Stimulated activated naive B cell treated with anti-CD40 and anti-IgM and Interleukin-4, amounts not matched to agents 10 μg/mL and 1 μg/mL and 100 μg/mL, for 72 hours (primary cell): ENCODE measurements around the gene GMCL2.

Source experiments
- ATAC-seq, 2 donors: fragments of 150-1000 bp; cut with Tn5 transposase; replicated peaks; 2 replicates each; pipeline ENCODE4 v1.10.0; 2021; ENCODE audit warnings: moderate library complexity in 1 of 2
- DNase-seq: peaks from one replicate; pipeline ENCODE4 v3.0.0; 2021
- H3K27ac Mint-ChIP-seq: one replicate; pipeline ENCODE4 v1.8.0; 2022; ENCODE audit warnings: mild to moderate bottlenecking, mixed read lengths
- H3K27me3 Mint-ChIP-seq, 2 donors: one replicate each; pipeline ENCODE4 v1.8.0; 2022; ENCODE audit warnings: mixed read lengths in 2 of 2
- H3K36me3 Mint-ChIP-seq, 2 donors: one replicate each; pipeline ENCODE4 v1.8.0; 2022; ENCODE audit warnings: mixed read lengths in 2 of 2, mild to moderate bottlenecking in 1 of 2
- H3K4me1 Mint-ChIP-seq, 2 donors: one replicate each; pipeline ENCODE4 v1.8.0; 2022; ENCODE audit warnings: mixed read lengths in 2 of 2, mild to moderate bottlenecking in 1 of 2
- H3K4me3 Mint-ChIP-seq, 2 donors: one replicate each; pipeline ENCODE4 v1.8.0; 2022; ENCODE audit warnings: mild to moderate bottlenecking in 2 of 2, mixed read lengths in 2 of 2, moderate library complexity in 1 of 2
- H3K9me3 Mint-ChIP-seq, 2 donors: one replicate each; pipeline ENCODE4 v1.8.0; 2022; ENCODE audit warnings: mixed read lengths in 2 of 2, mild to moderate bottlenecking in 1 of 2

GMCL2 gene

DNA sequence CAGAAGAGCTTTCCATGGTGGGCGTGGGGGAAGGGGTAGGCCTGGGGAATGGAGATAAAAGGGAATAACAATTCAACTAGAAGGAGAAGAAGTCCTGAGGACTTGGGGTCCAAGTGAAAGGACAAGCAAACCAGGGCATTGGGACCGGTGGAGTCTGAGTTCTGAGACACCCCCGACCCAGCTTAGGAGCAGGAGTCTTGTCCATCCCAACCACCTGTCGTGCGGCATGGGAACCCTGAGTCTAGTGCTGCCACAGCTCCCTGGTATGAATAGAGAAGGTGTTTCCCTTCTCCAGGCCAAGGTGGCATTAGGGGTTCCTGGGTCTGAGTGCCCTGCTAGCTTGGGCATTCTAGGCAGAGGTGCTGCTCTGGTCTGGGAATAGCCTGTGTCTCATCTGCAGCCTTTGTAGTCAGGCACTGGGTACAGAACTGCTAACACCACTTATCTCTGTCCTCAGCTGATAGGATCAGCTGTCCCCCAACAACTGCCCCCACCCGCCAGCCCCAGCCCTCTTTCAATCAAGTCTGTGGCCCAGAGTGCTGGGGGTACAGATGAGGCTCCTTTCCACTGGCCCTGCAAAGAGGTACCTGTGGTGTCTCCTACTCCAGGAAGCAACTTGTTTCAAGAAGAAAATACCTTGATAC, 27.1 kb upstream of the GMCL2 start:
- no peaks in the 10 kb centered on the region for H3K9me3 Mint-ChIP-seq
- ATAC-seq (no peak), DNase-seq (no peak)
- peak overlapping the region; percentile 87 for H3K27ac Mint-ChIP-seq
- peaks cover 42 to 71% of the 10 kb centered on the region in 2 donors for H3K36me3 Mint-ChIP-seq
- no peak overlapping the region for H3K4me3 Mint-ChIP-seq
- peaks cover 32 to 55% of the 10 kb centered on the region in 2 donors for H3K4me1 Mint-ChIP-seq
- no peaks in the 10 kb centered on the region for H3K27me3 Mint-ChIP-seq

DNA sequence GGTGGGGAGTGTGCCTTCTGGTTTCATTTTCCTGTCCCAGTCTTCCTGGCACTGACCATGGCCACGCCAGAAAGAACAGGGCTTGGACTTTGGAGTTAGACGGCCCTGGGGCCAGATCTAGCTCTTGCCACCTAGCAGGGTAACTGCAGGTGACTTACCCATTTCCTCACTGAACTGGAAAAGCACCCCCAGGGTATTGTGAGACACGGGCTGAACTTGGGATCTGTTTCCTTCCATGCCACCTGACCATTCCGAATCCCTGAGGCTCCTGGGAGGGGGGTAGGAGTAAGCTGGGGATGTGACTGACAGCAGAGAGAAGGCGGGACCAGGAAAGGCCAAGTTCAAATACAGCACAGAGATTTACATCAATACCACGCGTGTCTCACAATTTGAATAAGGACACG, 26.6 kb upstream of the GMCL2 start:
- H3K9me3 Mint-ChIP-seq = no peaks in the 10 kb centered on the region
- H3K36me3 Mint-ChIP-seq = peaks cover 43 to 71% of the 10 kb centered on the region in 2 donors
- no peak overlapping the region for H3K4me3 Mint-ChIP-seq
- no peak for ATAC-seq
- no peaks in the 10 kb centered on the region for H3K27me3 Mint-ChIP-seq
- H3K27ac Mint-ChIP-seq = peak overlapping the region; percentile 87
- peaks cover 35 to 60% of the 10 kb centered on the region in 2 donors for H3K4me1 Mint-ChIP-seq
- no peak for DNase-seq

DNA sequence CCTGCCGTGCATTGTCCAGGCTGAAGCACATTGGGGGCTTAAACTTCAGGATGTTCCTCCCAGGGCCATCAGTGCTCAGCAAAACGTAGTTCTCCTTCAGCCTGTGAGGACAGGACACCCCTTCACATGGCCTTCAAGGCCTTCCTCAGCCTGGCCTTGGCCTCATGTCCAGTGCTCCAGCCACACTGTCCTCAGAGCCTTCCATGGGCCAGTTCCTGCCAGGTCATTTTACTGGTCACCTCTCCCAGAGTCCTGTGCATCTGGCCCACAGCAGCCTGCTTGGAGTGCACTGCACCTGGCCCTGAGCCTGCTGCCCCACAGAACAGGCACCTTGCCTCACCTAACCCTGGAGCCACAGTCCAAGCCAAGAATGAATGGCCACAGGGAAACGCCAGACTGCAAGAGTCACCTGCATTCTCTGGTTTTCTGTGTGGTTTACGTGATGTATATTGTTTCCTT, 25.9 kb upstream of the GMCL2 start:
- H3K4me3 Mint-ChIP-seq = no peak overlapping the region
- peaks cover 37 to 62% of the 10 kb centered on the region in 2 donors for H3K4me1 Mint-ChIP-seq
- peak in 1 of 2 donors; percentile 6 for ATAC-seq

DNA sequence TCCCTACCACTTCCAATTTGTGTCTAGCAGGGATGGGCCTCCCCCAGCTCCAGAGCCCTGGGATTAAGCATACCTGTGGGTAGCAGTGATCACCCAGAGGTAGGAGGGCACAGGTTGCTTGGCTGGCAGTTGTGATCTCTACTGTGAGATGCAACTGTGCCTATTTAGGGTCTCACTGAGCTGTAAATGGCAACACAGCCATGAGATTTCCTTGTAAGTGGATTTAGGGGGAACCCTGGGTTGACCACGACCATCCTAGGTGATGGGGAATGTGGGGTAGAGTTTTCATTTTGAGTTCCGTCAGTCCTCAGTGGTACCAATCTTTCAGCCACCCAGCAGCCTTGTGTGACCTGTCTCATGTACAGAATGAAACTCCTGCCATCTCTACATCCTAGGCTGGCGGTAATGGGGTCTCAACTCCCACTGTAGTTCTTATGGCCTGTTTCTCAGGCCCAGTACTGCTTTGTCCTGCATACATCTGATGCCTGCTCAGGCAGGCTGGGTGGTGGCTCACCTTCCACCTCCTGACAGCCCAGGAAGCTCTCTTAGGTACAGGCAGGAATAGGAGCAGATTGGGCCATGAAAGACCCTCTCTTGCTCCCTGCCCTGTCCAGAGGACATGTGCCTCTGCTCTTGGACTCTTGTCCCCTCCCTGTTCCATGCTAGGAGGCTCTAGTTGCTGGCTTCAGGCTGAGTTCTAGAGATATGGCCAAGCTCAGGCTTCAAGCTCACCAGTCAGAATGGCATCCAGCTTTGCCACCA, 25.3 kb upstream of the GMCL2 start:
- no peaks in the 10 kb centered on the region for H3K9me3 Mint-ChIP-seq
- no peaks in the 10 kb centered on the region for H3K27me3 Mint-ChIP-seq
- peak overlapping the region; percentile 87 for H3K27ac Mint-ChIP-seq
- DNase-seq (no peak), ATAC-seq (peak in 1 of 2 donors; percentile 6)
- peaks cover 46 to 73% of the 10 kb centered on the region in 2 donors for H3K36me3 Mint-ChIP-seq
- H3K4me3 Mint-ChIP-seq = no peak overlapping the region
- peaks cover 40 to 68% of the 10 kb centered on the region in 2 donors for H3K4me1 Mint-ChIP-seq

More for the DNA sequence above, 25.9 kb upstream of the GMCL2 start:
- H3K36me3 Mint-ChIP-seq = peaks cover 44 to 71% of the 10 kb centered on the region in 2 donors
- no peaks in the 10 kb centered on the region for H3K27me3 Mint-ChIP-seq
- no peak for DNase-seq
- H3K27ac Mint-ChIP-seq = peak overlapping the region; percentile 87
- no peaks in the 10 kb centered on the region for H3K9me3 Mint-ChIP-seq

DNA sequence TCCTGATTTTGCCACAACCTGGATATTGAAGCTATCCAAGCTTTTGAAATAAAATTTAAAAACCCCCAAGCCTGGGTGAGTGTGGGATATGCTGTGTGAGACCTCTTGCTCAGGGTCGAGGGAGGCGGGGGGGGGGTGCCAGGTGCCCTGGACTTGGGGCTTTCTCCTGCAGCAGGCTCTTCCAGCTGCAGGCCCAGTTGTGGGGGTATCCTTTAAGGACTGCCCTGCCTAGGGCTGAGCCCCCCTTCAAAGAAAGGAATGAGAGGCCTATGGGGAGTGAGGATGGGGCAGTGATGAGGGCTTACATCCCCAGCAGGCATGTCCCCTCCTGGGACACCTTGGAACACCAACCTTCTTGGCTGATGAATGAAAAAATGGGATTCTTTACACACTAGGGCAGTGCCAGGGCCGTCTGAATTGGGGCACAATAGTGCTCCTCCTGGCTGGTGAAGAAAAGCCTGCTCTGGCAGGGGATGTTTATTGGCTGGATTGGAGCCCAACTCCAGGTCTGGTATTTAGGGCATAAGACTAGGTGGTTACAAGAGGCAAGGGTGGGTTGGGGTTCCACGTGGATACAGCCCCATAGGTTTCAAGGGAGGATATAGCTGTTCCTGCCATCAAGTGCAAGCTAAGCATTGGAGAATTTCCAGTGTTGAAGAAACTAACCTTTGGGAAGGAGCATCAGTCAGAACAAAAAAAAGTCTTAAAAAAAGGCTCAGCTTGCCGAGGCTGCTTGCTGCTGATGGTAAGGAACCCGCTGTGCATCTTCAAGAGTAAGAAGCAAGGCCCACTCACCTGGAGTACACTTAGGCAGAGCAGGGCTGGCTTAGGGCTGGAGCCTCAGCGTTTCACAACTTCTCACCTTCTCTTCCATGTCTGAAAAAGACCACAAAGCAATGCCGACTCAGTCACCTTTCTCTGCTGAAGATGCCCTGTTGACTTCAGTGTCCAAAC, 24.2 kb upstream of the GMCL2 start:
- no peak overlapping the region for H3K4me3 Mint-ChIP-seq
- no peak for ATAC-seq
- H3K9me3 Mint-ChIP-seq = no peaks in the 10 kb centered on the region
- H3K27ac Mint-ChIP-seq = peak overlapping the region; percentile 85
- no peak for DNase-seq
- peaks cover 49 to 76% of the 10 kb centered on the region in 2 donors for H3K36me3 Mint-ChIP-seq
- peaks cover 44 to 74% of the 10 kb centered on the region in 2 donors for H3K4me1 Mint-ChIP-seq
- no peaks in the 10 kb centered on the region for H3K27me3 Mint-ChIP-seq

DNA sequence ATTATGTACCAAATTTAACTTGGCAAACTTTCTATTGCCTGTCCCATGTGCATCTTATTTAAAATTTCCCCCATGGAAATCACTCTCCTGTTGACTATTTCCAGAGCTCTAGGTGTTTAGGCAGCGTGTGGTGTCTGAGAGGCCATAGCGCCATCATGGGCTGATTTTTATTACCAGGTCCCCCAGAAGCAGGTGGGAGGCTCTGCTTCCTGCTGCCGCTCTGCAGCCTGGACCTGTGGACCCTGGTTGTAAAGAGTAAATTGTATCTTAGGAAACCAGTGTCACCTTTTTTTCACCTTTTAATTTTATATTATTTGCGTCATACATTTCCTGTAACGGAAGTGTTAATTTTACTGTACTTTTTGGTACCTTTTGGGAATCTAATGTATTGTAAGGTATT, 23.5 kb upstream of the GMCL2 start:
- DNase-seq (no peak), ATAC-seq (no peak)
- Mint-ChIP-seq H3K9me3 (no peaks in the 10 kb centered on the region), H3K27ac (peak overlapping the region; percentile 85), H3K4me1 (peaks cover 46 to 74% of the 10 kb centered on the region in 2 donors), H3K36me3 (peaks cover 53 to 79% of the 10 kb centered on the region in 2 donors), H3K27me3 (no peaks in the 10 kb centered on the region), H3K4me3 (no peak overlapping the region)

DNA sequence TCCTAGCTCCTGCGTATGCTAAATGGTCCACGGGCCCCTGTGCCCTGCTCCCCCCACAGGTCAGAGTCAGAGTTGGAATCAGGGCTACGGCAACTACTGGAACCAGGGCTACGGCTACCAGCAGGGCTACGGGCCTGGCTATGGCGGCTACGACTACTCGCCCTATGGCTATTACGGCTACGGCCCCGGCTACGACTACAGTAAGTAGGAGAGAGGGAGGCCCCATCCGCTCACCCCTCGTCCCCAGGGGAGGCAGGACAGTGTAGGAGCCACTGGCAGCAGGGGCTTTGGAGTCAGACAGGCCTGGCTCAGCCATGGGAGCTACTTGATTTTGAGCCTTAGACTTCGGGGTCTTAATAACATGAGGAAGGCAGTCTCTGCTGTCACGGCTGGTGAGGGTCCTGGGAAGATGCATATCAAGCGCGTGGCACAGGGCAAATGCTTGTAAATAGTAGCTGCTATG, 22.9 kb upstream of the GMCL2 start:
- DNase-seq (no peak), ATAC-seq (no peak)
- H3K9me3 Mint-ChIP-seq = no peaks in the 10 kb centered on the region
- H3K4me3 Mint-ChIP-seq = peak overlapping the region in 1 of 2 donors; percentile 44
- H3K27ac Mint-ChIP-seq = peak overlapping the region; percentile 84
- H3K27me3 Mint-ChIP-seq = no peaks in the 10 kb centered on the region
- H3K36me3 Mint-ChIP-seq = peaks cover 54 to 80% of the 10 kb centered on the region in 2 donors
- H3K4me1 Mint-ChIP-seq = peaks cover 42 to 69% of the 10 kb centered on the region in 2 donors

DNA sequence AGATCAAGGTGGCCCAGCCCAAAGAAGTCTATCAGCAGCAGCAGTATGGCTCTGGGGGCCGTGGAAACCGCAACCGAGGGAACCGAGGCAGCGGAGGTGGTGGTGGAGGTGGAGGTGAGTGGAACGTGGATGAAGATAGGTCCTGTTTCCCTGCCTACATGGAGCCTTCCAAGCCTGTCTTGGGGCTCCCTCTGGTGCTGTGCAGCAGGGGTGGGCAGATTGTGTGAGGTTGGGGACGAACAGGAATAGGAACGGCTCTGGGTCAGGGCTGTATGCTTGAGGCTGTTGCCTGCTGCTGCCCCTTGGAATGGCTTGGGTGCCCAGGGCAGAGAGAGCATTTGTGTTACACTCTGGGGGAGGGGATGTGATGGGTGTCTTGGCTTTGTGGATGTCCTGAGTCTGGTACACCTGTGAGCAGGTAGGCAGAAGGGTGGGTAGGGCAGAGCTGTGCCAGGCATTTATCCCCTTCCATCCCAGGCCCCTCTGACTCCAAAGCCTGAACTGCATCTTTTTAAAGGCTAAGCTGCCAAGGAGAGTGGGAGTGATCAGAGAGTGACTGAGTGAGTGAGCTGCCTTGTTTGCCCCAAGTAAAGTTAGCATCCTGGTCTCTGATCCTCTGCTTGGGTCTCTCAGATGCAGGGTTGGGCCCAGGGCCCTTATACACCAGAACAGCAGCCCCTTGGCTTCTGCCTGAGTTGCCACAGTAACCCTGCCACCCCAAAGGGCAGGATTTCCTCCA, 22.3 kb upstream of the GMCL2 start:
- peaks cover 0 to under 1% of the 10 kb centered on the region in 2 donors for H3K27me3 Mint-ChIP-seq
- H3K4me1 Mint-ChIP-seq = peaks cover 41 to 64% of the 10 kb centered on the region in 2 donors
- no peak for DNase-seq
- peaks cover 53 to 76% of the 10 kb centered on the region in 2 donors for H3K36me3 Mint-ChIP-seq
- ATAC-seq = no peak
- no peaks in the 10 kb centered on the region for H3K9me3 Mint-ChIP-seq
- H3K4me3 Mint-ChIP-seq = peak overlapping the region; percentile 28 to 44
- H3K27ac Mint-ChIP-seq = peak overlapping the region; percentile 84

DNA sequence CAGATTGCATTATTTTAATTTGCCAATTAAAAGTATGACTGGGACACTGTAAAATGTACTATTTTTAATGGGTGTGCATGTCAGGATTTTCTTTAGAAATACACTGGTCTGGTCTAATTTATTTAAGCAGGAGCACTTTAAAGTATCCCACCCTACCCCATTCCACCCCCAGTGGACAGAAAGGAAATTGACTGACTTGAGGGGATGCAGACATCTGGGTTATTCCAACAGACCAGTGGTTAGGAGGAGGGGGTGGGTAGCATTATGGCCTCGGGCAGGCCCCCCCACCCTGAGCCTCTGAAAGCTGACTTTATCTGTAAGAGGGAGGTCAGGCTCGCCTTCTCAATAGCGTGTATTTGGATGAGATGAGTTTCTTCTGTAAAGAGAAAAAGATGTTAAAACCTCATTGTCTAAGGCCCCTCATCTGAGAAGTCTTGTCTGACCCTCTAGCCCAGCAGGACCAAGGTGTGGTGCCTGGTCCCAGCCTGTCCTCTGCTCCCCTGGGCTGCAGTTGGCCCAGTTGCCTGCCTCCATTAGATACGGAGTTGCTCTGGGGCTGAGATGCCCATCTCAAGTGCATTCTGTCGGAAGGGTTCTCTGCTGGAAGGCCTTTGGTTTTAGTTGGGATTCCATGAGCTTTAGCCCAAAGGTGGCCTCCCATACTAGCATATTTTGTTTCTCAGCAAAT, 21.5 kb upstream of the GMCL2 start:
- Mint-ChIP-seq H3K9me3 (peaks cover 0 to 3% of the 10 kb centered on the region in 2 donors), H3K27ac (peak overlapping the region; percentile 84), H3K4me3 (no peak overlapping the region), H3K4me1 (peaks cover 40 to 62% of the 10 kb centered on the region in 2 donors), H3K36me3 (peaks cover 51 to 75% of the 10 kb centered on the region in 2 donors), H3K27me3 (peaks cover 4 to 5% of the 10 kb centered on the region in 2 donors)
- no peak for DNase-seq
- ATAC-seq = no peak

DNA sequence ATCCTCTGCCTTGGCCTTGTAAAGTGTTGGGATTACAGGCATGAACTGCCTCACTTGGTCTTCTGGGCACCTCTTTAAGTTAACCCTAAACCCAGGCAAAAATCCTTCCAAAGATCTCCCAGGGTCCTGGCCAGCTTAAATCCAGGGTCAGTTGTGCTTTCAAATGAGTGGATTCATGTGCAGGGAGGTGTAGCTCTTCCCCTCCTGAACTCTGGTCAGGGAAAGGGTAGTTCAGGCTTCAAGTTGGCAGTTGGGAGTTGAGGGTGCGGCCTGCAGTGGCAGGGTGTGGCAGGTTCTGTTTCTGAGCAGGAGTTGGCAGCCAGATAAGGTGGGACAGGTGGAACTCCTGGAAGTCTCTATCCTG, 20.7 kb upstream of the GMCL2 start:
- peaks cover 0 to 3% of the 10 kb centered on the region in 2 donors for H3K9me3 Mint-ChIP-seq
- peak overlapping the region; percentile 88 for H3K27ac Mint-ChIP-seq
- DNase-seq (no peak), ATAC-seq (no peak)
- peak overlapping the region in 1 of 2 donors; percentile 57 for H3K4me3 Mint-ChIP-seq
- peaks cover 36 to 59% of the 10 kb centered on the region in 2 donors for H3K4me1 Mint-ChIP-seq
- H3K27me3 Mint-ChIP-seq = peaks cover 4 to 5% of the 10 kb centered on the region in 2 donors
- H3K36me3 Mint-ChIP-seq = peaks cover 44 to 69% of the 10 kb centered on the region in 2 donors

DNA sequence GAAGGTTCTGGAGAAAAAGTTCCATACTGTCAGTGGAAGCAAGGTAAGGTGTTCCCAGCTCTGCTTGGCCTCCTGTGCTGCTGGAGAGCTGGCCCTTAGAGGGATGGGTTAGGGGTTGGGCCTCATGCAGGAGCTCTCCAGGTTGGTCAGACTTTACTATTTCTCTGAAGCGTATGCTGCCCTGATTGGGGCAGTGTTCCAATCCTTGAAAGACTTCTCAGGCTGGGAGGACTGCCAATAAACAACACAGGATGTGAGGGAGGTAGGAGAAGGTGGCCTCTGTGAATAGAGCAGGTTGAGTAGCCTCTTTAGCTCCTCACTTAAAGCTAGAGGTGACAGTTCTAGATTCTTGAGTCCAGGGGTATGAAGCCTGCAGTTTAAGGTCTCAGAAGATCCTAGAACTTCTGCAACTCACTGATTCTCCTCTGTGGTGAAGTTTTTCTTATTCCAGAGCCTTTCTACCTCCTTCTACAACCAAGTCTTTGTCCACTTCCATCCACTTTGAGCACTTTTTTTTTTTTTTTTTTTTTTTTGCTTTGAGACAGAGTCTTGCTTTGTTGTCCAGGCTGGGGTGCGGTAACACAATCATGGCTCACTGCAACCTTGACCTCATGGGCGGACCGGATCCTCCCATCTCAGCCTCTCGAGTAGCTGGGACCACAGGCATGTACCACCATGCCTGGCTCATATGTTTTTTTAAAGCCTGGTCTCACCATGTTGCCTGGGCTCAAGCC, 20.2 kb upstream of the GMCL2 start:
- ATAC-seq = no peak
- DNase-seq = no peak

More for the DNA sequence above, 20.2 kb upstream of the GMCL2 start:
- Mint-ChIP-seq H3K36me3 (peaks cover 44 to 67% of the 10 kb centered on the region in 2 donors), H3K4me1 (peaks cover 33 to 59% of the 10 kb centered on the region in 2 donors), H3K4me3 (peak overlapping the region; percentile 57 to 88), H3K27ac (peak overlapping the region; percentile 88), H3K27me3 (peaks cover 4 to 5% of the 10 kb centered on the region in 2 donors), H3K9me3 (peaks cover 0 to 3% of the 10 kb centered on the region in 2 donors)
